Measurements from ENCODE around the gene ITPR2. TPM values are rescaled to one million over a fixed set of nuclear protein-coding genes. Genes with fewer than 3 reads are reported as not detected.

ITPR2 gene
- total RNA-seq, 3 donors from 2014 or later = 33.3 to 60.8 (median 54.0) TPM

DNA sequence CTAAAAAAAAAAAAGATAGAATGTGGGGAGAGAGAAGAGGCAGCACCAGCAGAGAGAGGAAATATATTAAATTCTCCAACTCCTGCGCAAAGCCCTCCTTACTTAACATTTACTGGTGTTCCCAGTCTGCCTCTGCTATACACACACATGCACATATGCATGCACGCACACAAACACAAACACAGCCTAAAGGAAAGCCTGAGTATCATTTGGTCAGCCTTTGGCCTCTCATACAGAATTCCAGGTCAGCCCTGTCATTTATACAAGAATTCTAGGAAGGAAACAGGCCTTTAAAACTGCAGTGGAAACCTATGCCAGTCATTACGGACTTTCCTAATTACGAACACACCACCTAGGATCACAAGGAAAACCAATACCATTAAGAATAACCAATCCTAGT lies 269.4 kb downstream of the ITPR2 start:
- TF ChIP-seq, protein P1, sequence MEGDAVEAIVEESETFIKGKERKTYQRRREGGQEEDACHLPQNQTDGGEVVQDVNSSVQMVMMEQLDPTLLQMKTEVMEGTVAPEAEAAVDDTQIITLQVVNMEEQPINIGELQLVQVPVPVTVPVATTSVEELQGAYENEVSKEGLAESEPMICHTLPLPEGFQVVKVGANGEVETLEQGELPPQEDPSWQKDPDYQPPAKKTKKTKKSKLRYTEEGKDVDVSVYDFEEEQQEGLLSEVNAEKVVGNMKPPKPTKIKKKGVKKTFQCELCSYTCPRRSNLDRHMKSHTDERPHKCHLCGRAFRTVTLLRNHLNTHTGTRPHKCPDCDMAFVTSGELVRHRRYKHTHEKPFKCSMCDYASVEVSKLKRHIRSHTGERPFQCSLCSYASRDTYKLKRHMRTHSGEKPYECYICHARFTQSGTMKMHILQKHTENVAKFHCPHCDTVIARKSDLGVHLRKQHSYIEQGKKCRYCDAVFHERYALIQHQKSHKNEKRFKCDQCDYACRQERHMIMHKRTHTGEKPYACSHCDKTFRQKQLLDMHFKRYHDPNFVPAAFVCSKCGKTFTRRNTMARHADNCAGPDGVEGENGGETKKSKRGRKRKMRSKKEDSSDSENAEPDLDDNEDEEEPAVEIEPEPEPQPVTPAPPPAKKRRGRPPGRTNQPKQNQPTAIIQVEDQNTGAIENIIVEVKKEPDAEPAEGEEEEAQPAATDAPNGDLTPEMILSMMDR (IDR thresholded peaks at IDR 0.05) = no peak
- H3K36me3 ChIP-seq (ENCODE audit: low read depth) = no peaks in the 10 kb centered on the region
- intact Hi-C loops (cut with DNase I, micrococcal nuclease) = no loop called here
- H3K4me1 ChIP-seq (ENCODE audit: low read depth) = no peaks in the 10 kb centered on the region
- no peaks in the 10 kb centered on the region for H3K9me3 ChIP-seq
- no peak for DNase-seq
- ATAC-seq = no peak
- no peak overlapping the region for H3K4me3 ChIP-seq

DNA sequence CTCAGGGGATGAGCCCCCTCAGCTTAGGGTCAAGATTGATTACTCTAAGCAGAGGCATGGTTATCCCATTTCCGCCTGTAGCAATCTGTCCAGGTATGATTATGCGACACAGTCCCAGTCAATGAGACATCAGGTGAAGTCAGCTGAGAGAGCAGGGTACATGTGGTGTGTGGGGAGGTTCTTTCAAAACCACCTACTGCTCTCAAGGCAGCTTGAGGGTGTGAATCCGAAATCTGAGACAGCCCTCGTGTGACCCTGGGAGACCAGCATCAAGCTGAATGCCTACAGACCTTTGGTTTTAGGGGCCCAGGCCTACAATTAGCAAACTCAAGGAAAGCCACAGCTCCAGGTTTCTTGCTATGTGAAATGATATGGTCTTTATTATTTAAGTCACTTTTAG lies 275.7 kb downstream of the ITPR2 start:
- Histone ChIP-seq H3K4me3 (no peak overlapping the region), H3K9me3 (no peaks in the 10 kb centered on the region), H3K36me3 (ENCODE audit: low read depth) (no peaks in the 10 kb centered on the region), H3K4me1 (ENCODE audit: low read depth) (no peaks in the 10 kb centered on the region)
- ATAC-seq (no peak), DNase-seq (no peak)
- TF ChIP-seq, protein P1 (IDR thresholded peaks at IDR 0.05) = no peak
- intact Hi-C loops (cut with DNase I, micrococcal nuclease) = no loop called here

DNA sequence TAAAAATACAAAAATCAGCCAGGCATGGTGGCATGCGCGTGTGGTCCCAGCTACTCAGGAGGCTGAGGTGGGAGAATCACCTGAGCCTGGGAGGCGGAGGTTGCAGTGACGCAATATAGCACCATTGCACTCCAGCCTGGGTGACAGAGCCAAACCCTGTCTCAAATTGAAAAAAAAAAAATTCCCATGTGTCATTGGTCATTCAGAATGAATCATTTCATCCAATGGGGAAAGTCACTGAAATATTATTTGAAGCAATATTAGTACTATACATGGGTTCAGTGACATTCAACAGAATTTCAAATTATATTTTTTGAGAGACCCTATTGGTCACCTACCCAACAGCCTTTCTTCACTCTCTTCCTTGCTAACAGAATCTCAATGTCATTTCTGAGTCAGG lies 276.1 kb downstream of the ITPR2 start:
- ATAC-seq (no peak), DNase-seq (no peak)
- no peak overlapping the region for H3K4me3 ChIP-seq
- no peaks in the 10 kb centered on the region for H3K4me1 ChIP-seq (ENCODE audit: low read depth)
- no peaks in the 10 kb centered on the region for H3K36me3 ChIP-seq (ENCODE audit: low read depth)
- TF ChIP-seq, protein P1 (IDR thresholded peaks at IDR 0.05) = no peak
- no peaks in the 10 kb centered on the region for H3K9me3 ChIP-seq
- intact Hi-C loops (cut with DNase I, micrococcal nuclease) = no loop called here

DNA sequence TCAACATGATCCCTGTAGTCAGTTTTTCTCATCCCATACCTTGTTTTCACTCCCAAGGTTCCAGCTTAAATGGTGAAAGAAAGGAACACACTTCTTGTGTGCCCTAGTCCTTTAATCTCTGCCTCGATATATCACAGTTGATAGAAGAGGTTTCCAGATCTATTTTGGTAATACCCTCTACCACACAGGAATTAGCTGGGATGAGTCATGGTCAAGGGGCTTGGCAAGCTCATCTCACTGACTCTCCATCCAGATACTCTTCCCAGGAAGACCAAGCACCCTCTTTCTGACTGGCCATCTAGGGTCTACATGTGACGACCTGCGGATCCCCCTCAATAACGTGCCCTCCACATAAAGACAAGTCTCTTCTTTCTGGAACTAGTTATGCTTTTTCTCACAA lies 277.9 kb downstream of the ITPR2 start:
- TF ChIP-seq, protein P1 (IDR thresholded peaks at IDR 0.05) = no peak
- DNase-seq = no peak
- intact Hi-C loops (cut with DNase I, micrococcal nuclease) = no loop called here
- Histone ChIP-seq H3K4me1 (ENCODE audit: low read depth) (no peaks in the 10 kb centered on the region), H3K36me3 (ENCODE audit: low read depth) (no peaks in the 10 kb centered on the region), H3K4me3 (no peak overlapping the region), H3K9me3 (no peaks in the 10 kb centered on the region)
- ATAC-seq = no peak

DNA sequence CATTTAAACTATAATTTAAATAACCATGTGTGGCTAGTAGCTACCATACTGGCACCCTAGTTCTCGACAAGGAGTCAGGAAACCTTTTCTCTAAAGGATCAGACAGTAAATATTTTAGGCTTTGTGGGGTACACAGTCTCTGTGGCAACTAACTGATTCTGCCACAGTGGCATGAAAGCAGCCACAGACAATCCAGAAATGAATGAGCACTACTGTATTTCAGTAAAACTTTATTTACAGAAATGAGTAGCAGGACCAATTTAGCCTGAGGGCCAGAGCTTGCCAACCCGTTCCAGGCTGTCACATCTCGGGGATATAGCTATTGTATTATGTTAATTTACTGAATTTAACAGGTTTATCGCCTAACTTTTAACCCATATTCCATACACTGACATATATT lies 278.7 kb downstream of the ITPR2 start:
- ATAC-seq = no peak
- Histone ChIP-seq H3K4me3 (no peak overlapping the region), H3K4me1 (ENCODE audit: low read depth) (no peaks in the 10 kb centered on the region), H3K36me3 (ENCODE audit: low read depth) (no peaks in the 10 kb centered on the region), H3K9me3 (no peaks in the 10 kb centered on the region)
- TF ChIP-seq, protein P1 (IDR thresholded peaks at IDR 0.05) = no peak
- no peak for DNase-seq
- intact Hi-C loops (cut with DNase I, micrococcal nuclease) = no loop called here

DNA sequence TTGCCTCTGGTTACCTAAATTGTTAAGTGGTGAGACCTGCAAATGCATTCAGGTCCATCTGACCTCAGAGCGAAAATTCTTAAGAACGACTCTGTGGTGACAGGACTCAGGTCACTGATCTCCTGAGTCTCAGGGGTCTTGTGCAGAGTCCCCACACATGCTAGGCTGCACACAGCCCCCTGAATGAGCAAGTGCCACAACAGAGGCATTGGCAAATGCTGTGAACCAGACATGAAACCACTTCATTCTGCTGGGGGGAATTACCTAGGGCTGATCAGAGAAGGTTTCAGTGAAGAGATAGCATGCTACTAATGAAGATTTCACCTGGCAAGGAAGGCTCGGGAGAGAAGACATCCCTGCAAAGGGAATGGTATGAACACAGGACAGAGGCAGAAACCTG lies 281.6 kb downstream of the ITPR2 start:
- DNase-seq (no peak), ATAC-seq (no peak)
- no peaks in the 10 kb centered on the region for H3K4me1 ChIP-seq (ENCODE audit: low read depth)
- intact Hi-C loops (cut with DNase I, micrococcal nuclease) = no loop called here
- no peaks in the 10 kb centered on the region for H3K36me3 ChIP-seq (ENCODE audit: low read depth)
- TF ChIP-seq, protein P1 (IDR thresholded peaks at IDR 0.05) = no peak
- no peaks in the 10 kb centered on the region for H3K9me3 ChIP-seq
- no peak overlapping the region for H3K4me3 ChIP-seq

Measured in mucosa of descending colon (tissue), 3 donors.